SW480 (cell line): Measurements from ENCODE around the gene PSAT1.

Experiments
- DNase-seq: peaks from one replicate; pipeline ENCODE4 v3.0.0-alpha.2; 2016; ENCODE audit warnings: low spot score

The PSAT1 gene

DNA sequence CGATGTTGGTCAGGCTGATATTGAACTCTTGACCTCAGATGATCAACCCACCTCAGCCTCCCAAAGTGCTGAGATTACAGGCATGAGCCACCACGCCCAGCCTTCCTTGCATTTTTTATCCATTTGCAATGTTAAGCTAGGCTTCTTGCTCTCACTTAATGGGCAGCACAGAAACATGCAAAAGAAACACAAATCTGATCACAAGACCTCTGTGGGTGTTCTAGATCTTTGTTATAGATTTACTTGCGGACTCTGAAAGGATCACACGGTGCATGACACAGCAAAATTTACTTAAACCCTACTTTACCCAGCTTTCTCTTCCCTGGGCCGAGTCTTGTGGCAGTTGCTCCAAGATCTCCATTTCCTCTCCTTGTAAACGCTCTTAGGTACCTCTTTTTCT is 71.3 kb downstream of the PSAT1 start:
- DNase-seq = no peak

DNA sequence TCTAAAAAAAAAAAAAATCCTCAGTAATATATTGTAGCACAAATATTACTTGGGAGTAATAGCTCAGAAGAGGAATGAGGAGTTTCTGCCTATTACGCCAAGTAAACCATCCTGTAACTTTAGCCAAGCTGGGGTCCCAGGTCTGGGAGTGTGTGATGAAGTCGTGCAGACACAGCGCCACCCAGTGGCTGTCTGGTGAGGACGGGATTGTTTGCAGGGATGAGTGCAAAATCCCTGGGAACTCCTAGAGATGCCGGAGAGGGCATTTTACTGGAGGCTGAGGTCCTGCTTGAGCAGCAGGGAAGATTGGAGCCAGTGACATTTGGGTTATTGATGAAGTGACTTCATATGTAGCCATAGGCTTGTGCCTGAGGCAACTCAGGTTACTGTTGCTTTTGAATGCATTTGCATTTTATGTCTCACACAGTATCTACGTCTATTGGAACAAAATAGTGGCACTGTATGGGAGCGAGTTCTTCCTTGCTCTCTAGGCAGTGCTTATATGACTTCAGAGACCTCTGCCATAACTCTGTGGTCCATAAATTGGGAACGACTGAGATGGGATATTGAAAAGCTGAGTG is 72.8 kb downstream of the PSAT1 start:
- DNase-seq = peak; percentile 37

DNA sequence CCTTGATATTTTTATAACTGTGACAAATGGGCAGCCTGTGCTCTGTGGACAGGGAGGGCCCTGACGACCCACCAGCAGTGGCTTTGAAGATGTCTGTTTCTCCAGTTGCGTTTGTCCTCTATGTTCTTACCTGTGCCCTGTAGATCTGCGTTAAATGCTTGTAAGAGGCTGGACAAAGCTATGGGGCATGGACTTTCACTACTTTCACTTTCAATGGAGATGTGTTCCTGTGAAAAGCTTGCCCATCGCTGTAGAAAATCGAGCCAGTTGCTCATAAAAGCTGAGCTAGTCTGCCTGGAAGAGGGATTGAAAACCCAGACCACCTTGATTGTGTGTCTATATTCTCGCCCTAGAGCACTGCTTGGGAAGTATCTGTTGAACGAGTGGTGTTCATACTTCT is 74.1 kb downstream of the PSAT1 start:
- peak; percentile 16 for DNase-seq

- DNase-seq = no peak
Measured at GRCh38 chr9:78371981-78372380, 75.1 kb downstream of the PSAT1 start.
